ENCODE measurements around the gene POLD1.
A peak's percentile ranks its signal among the peaks of the same experiment; 100 is the strongest.

The POLD1 gene

GRCh38 chr19:50444059-50444458 lies 59.9 kb downstream of the POLD1 start:
- DNase-seq = no peak

DNA sequence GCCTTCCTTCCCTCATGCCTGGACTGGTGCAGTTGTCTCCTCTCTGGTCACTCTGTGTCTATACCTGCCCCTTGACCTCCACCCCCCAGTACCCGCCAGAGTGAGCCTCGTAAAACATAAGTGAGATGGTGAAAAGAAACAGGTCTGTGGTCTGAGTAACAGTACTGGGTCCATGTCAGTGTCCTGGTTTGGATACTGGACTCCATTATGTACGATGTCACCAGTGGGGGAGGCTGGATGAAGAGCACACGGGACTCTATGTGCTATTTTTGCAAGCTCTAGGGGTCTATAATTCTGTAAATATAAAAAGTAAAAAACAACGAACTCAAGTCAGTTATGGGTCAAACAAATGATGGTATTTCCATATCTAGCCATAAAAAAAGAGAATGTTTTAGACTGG lies 62.9 kb downstream of the POLD1 start:
- no peak for DNase-seq

DNA sequence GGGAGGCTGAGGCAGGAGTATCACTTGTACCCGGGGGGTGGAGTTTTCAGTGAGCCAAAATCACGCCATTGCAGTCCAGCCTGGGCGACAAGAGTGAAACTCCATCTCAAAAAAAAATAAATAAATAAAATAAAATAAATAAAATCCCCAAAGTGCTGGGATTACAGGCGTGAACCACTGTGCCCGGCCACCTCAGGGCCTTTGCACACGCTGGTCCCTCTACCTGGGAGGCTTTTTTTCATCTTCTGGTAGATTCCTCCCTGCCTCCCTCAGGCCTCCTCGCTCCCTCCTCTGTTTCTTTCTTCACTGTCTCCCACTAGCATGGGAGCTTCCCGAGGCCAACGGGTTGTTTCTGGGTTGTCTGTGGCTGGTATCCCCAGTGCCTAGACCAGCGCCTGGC lies 63.6 kb downstream of the POLD1 start:
- no peak for DNase-seq

- DNase-seq = no peak
Observed at GRCh38 chr19:50449236-50449899, 65.2 kb downstream of the POLD1 start.

DNA sequence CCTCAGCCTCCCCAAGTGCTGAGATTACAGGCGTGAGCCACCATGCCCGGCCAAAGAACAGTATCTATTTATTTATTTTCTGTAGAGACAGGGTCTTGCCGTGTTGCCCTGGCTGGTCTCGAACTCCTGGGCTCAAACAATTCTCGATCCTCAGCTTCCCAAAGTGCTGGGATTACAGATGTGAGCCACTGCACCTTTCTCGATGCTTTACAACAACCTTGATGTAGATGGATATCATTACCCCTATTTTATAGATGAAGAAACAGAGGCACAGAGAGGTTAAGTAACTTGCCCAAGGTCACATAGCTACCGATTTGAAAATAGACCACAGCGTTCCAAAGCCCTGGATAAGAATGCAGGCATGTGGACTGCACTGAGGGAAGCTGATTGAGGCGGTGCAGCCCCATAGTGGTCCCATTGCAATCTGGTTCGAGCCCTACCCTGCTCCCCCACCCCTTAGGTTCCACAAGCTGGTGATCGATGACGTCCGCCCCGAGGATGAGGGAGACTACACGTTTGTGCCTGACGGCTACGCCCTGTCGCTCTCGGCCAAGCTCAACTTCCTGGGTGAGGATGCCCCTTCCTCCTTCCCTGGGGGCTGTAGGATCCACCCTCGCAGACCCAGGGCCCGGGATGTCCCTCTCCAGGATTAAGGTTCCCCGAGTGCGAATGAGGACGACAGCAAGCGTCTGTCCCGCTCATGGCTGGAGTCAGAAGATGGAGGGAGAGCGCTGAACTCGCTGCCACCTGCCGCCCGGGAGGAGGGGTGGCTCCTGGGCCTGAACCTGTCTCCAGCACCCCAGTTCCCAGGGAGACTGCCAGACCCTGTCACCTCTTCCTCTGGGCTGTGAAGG lies 66.4 kb downstream of the POLD1 start:
- no peak for DNase-seq

DNA sequence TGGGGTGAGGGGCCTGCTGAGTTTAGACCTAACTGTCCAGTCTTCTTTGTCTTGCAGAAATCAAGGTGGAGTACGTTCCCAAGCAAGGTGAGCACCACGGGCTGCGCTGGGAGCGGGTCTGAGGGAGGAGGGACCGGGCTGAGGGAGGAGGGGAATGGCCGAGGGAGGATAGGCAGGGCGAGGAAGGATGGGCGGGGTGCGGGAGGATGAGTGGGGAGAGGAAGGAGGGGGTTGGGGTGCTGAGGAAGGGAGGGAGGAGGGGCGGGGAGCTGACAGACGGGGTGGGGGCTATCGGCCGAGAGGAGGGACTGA lies 67.0 kb downstream of the POLD1 start:
- DNase-seq = no peak

GRCh38 chr19:50453243-50453642 lies 69.1 kb downstream of the POLD1 start:
- no peak for DNase-seq

DNA sequence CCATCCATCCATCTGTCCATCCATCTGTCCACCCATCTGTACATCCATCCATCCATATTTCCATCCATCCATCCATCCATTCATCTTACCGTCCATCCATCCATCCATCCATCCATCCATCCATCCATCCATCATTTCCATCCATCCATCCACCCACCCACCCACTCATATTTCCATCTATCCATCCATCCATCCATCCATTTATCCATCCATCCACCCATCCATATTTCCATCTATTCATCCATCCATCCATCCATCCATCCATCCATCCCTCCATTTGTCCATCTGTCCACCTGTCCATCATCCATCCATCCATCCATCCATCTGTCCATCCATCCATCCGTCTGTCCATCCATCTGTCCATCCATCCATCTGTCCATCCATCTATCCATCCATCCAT lies 71.8 kb downstream of the POLD1 start:
- no peak for DNase-seq

- no peak for DNase-seq
Observed at GRCh38 chr19:50457300-50457699, 73.2 kb downstream of the POLD1 start.

DNA sequence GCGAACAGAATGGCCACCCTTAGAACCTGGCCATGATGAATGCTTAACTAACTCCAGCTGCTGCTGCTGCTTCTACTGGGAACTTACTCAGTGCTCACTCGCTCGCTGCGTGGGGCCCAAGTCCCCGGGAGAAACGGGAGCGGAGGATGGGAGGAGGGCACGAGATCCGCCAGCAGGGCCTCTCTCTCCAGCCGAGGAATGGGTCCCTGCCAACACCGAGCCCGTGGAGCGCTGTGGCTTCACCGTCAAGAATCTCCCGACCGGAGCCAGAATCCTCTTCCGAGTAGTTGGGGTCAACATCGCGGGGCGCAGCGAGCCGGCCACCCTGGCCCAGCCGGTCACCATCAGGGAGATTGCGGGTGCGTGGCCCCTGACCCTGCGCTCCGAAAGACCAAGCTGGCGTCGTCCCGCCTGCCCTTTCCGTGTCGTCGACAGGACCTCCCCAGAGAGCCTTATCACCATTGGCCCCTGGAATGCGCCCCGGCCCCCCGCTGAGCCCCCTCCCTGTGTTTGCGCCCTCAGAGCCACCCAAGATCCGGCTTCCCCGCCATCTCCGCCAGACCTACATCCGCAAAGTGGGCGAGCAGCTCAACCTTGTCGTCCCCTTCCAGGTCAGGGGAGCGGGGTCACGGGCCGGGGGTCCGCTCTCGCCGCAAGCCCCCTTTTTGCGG lies 74.4 kb downstream of the POLD1 start:
- no peak for DNase-seq

GRCh38 chr19:50459067-50459456 lies 74.9 kb downstream of the POLD1 start:
- no peak for DNase-seq

- no peak for DNase-seq
Observed at GRCh38 chr19:50459638-50460037, 75.5 kb downstream of the POLD1 start.

GRCh38 chr19:50460161-50460765 lies 76.1 kb downstream of the POLD1 start:
- no peak for DNase-seq

- DNase-seq = peak; percentile 43
Observed at GRCh38 chr19:50461066-50461875, 77.1 kb downstream of the POLD1 start.

GRCh38 chr19:50462970-50463369 lies 78.8 kb downstream of the POLD1 start:
- DNase-seq = no peak

DNA sequence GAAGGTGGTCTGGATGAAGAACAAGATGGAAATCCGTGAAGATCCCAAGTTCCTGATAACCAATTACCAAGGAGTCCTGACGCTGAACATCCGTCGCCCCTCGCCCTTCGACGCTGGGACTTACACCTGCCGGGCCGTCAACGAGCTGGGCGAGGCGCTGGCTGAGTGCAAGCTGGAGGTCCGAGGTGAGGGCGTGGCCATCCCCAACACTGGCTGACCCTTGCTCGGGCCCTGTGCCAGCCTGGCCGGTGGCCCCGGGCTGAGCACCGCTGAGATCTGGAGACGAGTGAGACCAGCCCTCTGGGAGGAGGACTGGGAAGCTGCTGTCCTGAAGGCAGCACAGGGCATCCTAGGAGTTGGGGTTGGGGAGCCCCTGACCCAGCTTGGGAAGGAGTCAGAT lies 80.2 kb downstream of the POLD1 start:
- DNase-seq = no peak

DNA sequence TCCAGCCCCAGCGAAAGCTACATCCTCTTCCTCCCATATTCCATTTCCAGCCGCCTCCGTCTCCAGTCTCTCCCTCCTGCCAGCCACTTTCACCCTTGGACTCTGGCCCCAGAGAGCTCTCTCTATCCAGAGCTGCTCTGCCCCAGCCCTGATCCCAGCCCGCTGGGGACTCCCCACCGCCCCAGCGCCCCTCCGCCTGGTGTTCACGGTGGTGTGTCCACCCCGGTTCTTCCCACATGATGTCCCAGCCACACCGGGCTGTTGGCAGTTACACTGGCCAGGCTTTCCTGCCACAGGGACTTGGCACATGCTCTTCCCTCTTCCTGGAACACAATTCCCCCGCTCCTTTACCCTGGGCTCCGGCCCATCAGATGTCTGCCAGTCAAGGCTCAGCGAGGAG lies 80.9 kb downstream of the POLD1 start:
- no peak for DNase-seq

- DNase-seq = peak; percentile 72
Observed at GRCh38 chr19:50465986-50466705, 82.0 kb downstream of the POLD1 start.

DNA sequence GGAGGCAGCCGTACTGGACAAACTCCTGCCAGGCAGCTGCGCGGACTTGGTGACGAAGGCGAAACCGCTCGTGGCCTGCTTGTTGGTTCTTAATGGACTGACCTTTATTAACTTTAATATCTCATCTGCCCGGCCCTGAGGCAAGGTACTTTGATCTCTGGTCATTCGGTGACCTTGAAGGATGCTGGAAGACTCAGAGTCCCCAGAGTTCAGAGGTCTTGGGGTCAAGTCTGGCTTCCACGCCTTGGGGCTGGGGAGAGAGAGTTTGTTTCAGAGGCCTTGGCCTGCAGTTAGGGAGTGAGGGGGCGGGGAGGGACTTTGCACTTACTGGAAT lies 82.5 kb downstream of the POLD1 start:
- DNase-seq = no peak

GRCh38 chr19:50467566-50467965 lies 83.4 kb downstream of the POLD1 start:
- no peak for DNase-seq
